Measurements from ENCODE around the gene OSMR. TPM values are rescaled to one million over a fixed set of nuclear protein-coding genes. Genes with fewer than 3 reads are reported as not detected.

OSMR gene
- total RNA-seq, 1 donor from 2014 or later = 0.58 TPM

- no peak for DNase-seq (ENCODE audit: low spot score)
- no peaks in the 10 kb centered on the region for H3F3A ChIP-seq (ENCODE audit: low read depth)
- H3K4me1 Mint-ChIP-seq = no peaks in the 10 kb centered on the region
These were observed 87.1 kb downstream of the OSMR start for GRCh38 chr5:38932854-38933408.

GRCh38 chr5:38935437-38935836, 89.6 kb downstream of the OSMR start:
- no peaks in the 10 kb centered on the region for H3K79me2 ChIP-seq (ENCODE audit: low read depth)
- TF ChIP-seq EZH2 (IDR thresholded peaks at IDR 0.05) (no peak), EZH2phosphoT487 (IDR thresholded peaks at IDR 0.05) (no peak), CTCF (IDR thresholded peaks at IDR 0.05) (no peak)
- no peak overlapping the region for H3K4me2 ChIP-seq
- Mint-ChIP-seq H3K36me3 (peaks cover 6% of the 10 kb centered on the region), H3K27me3 (ENCODE audit: insufficient read depth, low read depth) (peaks cover 7% of the 10 kb centered on the region), H3K4me3 (no peak overlapping the region), H3K9me3 (no peaks in the 10 kb centered on the region), H3K27ac (no peak overlapping the region), H3K4me1 (no peaks in the 10 kb centered on the region)
- H3K27ac ChIP-seq = no peak overlapping the region
- no peaks in the 10 kb centered on the region for H3F3A ChIP-seq (ENCODE audit: low read depth)
- no peak for DNase-seq (ENCODE audit: low spot score)
- no peaks in the 10 kb centered on the region for H3K4me1 ChIP-seq
- H4K20me1 ChIP-seq (ENCODE audit: low read depth) = no peaks in the 10 kb centered on the region
- H3K9ac ChIP-seq = no peak overlapping the region
- no peak overlapping the region for H3K4me3 ChIP-seq
- no peak overlapping the region for H2AFZ ChIP-seq (replicated peaks)
- no peaks in the 10 kb centered on the region for H3K9me3 ChIP-seq (ENCODE audit: low read depth)
- no peaks in the 10 kb centered on the region for H3K36me3 ChIP-seq
- H3K27me3 ChIP-seq = no peaks in the 10 kb centered on the region

More at GRCh38 chr5:38932854-38933408, 87.1 kb downstream of the OSMR start:
- Histone ChIP-seq H3K4me3 (no peak overlapping the region), H3K36me3 (no peaks in the 10 kb centered on the region), H3K4me1 (no peaks in the 10 kb centered on the region), H3K27ac (no peak overlapping the region), H3K9ac (no peak overlapping the region), H4K20me1 (ENCODE audit: low read depth) (no peaks in the 10 kb centered on the region), H2AFZ (replicated peaks) (no peak overlapping the region), H3K9me3 (ENCODE audit: low read depth) (no peaks in the 10 kb centered on the region), H3K4me2 (no peak overlapping the region), H3K27me3 (no peaks in the 10 kb centered on the region), H3K79me2 (ENCODE audit: low read depth) (no peaks in the 10 kb centered on the region)
- Mint-ChIP-seq H3K36me3 (peaks cover 6% of the 10 kb centered on the region), H3K27me3 (ENCODE audit: insufficient read depth, low read depth) (peaks cover 7% of the 10 kb centered on the region), H3K9me3 (no peaks in the 10 kb centered on the region), H3K27ac (no peak overlapping the region), H3K4me3 (no peak overlapping the region)
- TF ChIP-seq CTCF (IDR thresholded peaks at IDR 0.05) (no peak), EZH2 (IDR thresholded peaks at IDR 0.05) (no peak), EZH2phosphoT487 (IDR thresholded peaks at IDR 0.05) (no peak)

GRCh38 chr5:38936269-38936668, 90.5 kb downstream of the OSMR start:
- DNase-seq (ENCODE audit: low spot score) = no peak
- no peaks in the 10 kb centered on the region for H3K9me3 Mint-ChIP-seq

More at GRCh38 chr5:38936269-38936668, 90.5 kb downstream of the OSMR start:
- no peak for TF ChIP-seq EZH2 (IDR thresholded peaks at IDR 0.05)
- no peak for TF ChIP-seq CTCF (IDR thresholded peaks at IDR 0.05)
- TF ChIP-seq EZH2phosphoT487 (IDR thresholded peaks at IDR 0.05) = no peak
- no peak overlapping the region for H3K4me2 ChIP-seq
- H3K4me3 ChIP-seq = no peak overlapping the region
- no peaks in the 10 kb centered on the region for H3K9me3 ChIP-seq (ENCODE audit: low read depth)
- Mint-ChIP-seq H3K27me3 (ENCODE audit: insufficient read depth, low read depth) (peaks cover 7% of the 10 kb centered on the region), H3K27ac (no peak overlapping the region), H3K4me1 (no peaks in the 10 kb centered on the region), H3K36me3 (peaks cover 6% of the 10 kb centered on the region), H3K4me3 (no peak overlapping the region)
- no peaks in the 10 kb centered on the region for H3K79me2 ChIP-seq (ENCODE audit: low read depth)
- no peaks in the 10 kb centered on the region for H3F3A ChIP-seq (ENCODE audit: low read depth)
- H3K36me3 ChIP-seq = peaks cover 5% of the 10 kb centered on the region
- no peak overlapping the region for H3K9ac ChIP-seq
- no peaks in the 10 kb centered on the region for H4K20me1 ChIP-seq (ENCODE audit: low read depth)
- no peak overlapping the region for H3K27ac ChIP-seq
- no peaks in the 10 kb centered on the region for H3K4me1 ChIP-seq
- H3K27me3 ChIP-seq = no peaks in the 10 kb centered on the region
- no peak overlapping the region for H2AFZ ChIP-seq (replicated peaks)
